ENCODE results near the gene DCAF4. TPM values are rescaled to one million over a fixed set of nuclear protein-coding genes. Genes with fewer than 3 reads are reported as not detected.

The DCAF4 gene
- total RNA-seq, 2 donors from 2014 or later: 27.0 to 30.7 TPM

DNA sequence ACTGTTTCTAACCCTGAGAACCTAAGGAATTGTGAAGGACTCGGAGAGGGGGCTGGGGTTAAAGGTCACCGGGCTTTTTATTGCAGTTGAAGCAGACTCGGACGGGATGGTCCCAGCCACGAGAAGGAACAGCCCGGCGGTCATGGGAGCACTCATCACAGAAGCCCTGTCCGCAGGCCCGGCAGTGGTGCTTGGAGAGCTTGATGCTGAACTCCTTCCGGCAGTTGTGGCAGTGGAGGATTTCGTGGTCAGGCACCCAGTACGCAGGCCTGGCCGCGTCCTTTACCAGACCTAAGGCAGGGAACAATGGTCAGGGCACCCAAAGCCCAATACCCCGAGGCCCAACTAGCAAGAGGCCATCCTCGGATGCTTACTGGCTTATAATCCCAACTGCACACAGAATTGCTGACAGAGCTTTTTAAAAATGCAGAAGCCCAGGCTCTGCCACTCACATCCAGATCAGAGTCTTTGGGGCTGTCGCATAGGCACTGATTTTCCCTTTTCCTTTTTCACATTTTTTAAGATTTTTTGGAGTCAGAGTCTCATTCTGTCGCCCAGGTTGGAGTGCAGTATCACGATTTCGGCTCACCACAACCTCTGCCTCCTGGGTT is 44.7 kb downstream of the DCAF4 start:
- ATAC-seq (no peak), DNase-seq (no peak)
- Mint-ChIP-seq H3K4me1 (peaks cover under 1% of the 10 kb centered on the region), H3K36me3 (ENCODE audit: low read depth) (peaks cover under 1% of the 10 kb centered on the region), H3K27ac (no peak overlapping the region), H3K27me3 (no peaks in the 10 kb centered on the region), H3K4me3 (no peak overlapping the region)
- no peaks in the 10 kb centered on the region for H3K9me3 ChIP-seq (ENCODE audit: control insufficient read depth, low read length, poor library complexity, severe bottlenecking)

DNA sequence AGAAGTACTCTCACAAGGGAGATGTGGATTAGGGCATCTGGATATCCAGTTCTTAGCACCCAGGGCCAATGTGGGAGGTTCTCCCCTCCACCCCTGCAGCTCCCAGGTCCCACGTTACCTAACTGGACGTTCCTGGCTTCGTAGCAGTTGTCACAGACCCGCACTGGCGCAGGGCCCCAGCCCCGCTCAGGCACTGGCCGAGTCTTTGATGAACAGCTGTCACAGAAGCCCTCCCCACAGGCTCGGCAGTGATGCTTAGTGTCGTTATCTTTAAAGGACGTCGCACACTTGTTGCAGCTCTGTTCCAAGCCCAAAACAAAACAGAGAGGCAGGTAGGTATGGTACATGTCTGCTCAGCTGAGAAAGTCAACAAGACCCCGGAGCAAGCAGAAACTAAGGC is 48.4 kb downstream of the DCAF4 start:
- Mint-ChIP-seq H3K27ac (no peak overlapping the region), H3K4me3 (no peak overlapping the region), H3K36me3 (ENCODE audit: low read depth) (peaks cover 2% of the 10 kb centered on the region), H3K27me3 (no peaks in the 10 kb centered on the region), H3K4me1 (peaks cover 2% of the 10 kb centered on the region)
- DNase-seq: no peak
- ATAC-seq: no peak
- H3K9me3 ChIP-seq (ENCODE audit: control insufficient read depth, low read length, poor library complexity, severe bottlenecking): no peaks in the 10 kb centered on the region

DNA sequence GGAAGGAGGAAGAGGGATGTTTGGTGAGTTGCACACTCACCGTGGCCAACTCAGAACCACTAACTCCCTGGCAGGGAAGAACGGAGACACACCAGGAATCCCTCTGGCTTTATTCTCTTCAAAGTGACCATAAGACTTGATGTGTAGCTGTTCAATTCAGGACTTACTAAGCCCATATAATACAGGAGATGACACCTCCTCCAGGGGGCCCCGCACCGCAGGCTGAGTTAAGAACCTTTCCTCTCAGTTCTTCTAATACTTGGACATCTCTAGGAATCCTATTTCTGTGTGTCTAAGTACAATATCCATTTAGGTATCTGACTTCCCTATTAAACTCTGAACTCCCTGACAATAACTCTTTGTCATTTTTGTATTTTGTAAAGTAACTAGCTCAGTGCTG is 49.5 kb downstream of the DCAF4 start:
- Mint-ChIP-seq H3K36me3 (ENCODE audit: low read depth) (peaks cover 2% of the 10 kb centered on the region), H3K4me1 (peaks cover 2% of the 10 kb centered on the region), H3K27ac (no peak overlapping the region), H3K4me3 (no peak overlapping the region), H3K27me3 (no peaks in the 10 kb centered on the region)
- no peaks in the 10 kb centered on the region for H3K9me3 ChIP-seq (ENCODE audit: control insufficient read depth, low read length, poor library complexity, severe bottlenecking)
- no peak for DNase-seq
- ATAC-seq: no peak

DNA sequence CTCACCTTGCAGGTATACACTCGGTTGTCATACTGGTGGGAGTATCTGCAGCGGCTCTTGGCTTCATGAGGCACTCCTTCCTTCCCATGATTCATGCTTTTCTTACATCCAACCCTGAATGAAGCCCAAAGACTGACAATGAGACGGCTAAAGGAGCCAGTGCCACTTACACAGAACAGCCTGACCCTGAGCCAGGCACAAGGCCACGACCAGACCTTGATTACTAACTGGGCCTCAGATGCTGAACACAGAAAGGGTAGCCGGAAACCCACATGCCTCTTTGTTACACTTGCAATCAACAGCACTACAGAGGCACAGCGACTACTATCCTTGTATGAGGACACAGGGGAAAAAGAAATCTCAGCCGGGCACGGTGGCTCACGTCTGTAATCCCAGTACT is 52.6 kb downstream of the DCAF4 start:
- Mint-ChIP-seq H3K4me1 (peaks cover 2% of the 10 kb centered on the region), H3K27ac (no peak overlapping the region), H3K36me3 (ENCODE audit: low read depth) (peaks cover 5% of the 10 kb centered on the region), H3K27me3 (no peaks in the 10 kb centered on the region), H3K4me3 (no peak overlapping the region)
- ATAC-seq: no peak
- DNase-seq: no peak
- H3K9me3 ChIP-seq (ENCODE audit: control insufficient read depth, low read length, poor library complexity, severe bottlenecking): no peaks in the 10 kb centered on the region

DNA sequence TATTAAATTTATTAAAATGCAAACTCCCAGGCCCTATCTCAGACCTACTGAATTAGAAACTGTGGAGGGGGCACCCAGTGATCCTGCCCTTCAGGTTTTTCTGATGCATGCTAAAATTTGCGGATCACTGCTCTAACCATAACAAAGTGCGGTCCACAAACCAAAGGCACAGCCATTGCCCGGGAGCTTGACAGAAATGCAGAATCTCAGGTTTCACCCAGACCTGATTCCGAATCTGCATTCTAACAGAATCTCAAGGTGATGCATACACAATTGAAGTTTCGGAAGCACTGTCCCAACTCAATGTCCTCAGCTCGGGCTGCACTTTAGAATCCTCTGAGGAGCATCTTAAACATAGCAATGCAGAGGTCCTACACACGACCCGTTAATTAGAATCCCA is 54.6 kb downstream of the DCAF4 start:
- Mint-ChIP-seq H3K27ac (no peak overlapping the region), H3K36me3 (ENCODE audit: low read depth) (peaks cover 5% of the 10 kb centered on the region), H3K27me3 (no peaks in the 10 kb centered on the region), H3K4me3 (no peak overlapping the region), H3K4me1 (peaks cover 2% of the 10 kb centered on the region)
- ATAC-seq (no peak), DNase-seq (no peak)
- H3K9me3 ChIP-seq (ENCODE audit: control insufficient read depth, low read length, poor library complexity, severe bottlenecking): no peaks in the 10 kb centered on the region

DNA sequence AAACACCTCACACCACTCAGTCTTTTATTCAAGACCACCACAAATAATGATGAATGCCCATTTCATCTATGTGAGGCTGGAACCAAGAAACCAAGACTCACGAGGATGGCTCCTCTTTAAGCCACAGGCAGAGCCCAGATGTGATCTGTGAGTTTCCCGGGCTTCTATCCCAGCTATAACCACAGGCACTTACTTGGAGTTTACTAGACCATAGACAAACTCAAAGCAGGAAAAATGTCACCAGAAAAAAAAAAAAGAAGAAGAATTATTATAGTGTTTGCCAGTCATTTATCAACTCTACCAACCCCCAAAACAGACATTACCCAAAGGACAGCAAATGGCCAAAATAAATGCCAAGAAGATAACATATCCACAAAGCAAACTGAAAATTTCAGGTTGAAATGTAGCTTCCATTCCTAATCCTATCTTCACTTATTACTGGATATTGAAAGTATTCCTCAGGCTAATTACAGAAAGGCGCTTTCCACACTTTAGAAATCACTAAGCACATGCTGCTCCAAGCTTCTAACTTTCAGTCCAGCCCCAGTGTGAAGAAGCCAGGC is 56.0 kb downstream of the DCAF4 start:
- Mint-ChIP-seq H3K27me3 (no peaks in the 10 kb centered on the region), H3K27ac (peak overlapping the region; percentile 6), H3K4me3 (no peak overlapping the region), H3K36me3 (ENCODE audit: low read depth) (peaks cover 4% of the 10 kb centered on the region), H3K4me1 (no peaks in the 10 kb centered on the region)
- ATAC-seq (no peak), DNase-seq (no peak)
- no peaks in the 10 kb centered on the region for H3K9me3 ChIP-seq (ENCODE audit: control insufficient read depth, low read length, poor library complexity, severe bottlenecking)

DNA sequence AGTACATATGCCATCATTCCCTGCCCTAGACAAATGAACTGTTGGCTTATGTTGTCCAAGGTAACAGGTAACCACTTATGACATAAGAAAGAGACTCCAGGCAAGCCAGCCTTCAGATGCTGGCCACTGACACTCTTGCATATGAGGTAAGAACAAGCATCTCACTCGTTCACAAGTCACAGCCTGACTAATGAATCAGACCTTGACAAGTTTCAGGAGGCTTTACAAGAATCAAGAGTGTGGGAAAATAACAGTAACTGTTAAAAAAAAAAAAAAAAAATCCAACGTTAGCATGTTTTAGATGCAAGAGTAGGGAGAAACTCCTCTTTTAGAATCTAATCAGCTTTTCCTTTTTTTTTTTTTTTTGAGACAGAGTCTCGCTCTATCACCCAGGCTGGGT is 60.0 kb downstream of the DCAF4 start:
- Mint-ChIP-seq H3K4me1 (peaks cover 2% of the 10 kb centered on the region), H3K4me3 (no peak overlapping the region), H3K36me3 (ENCODE audit: low read depth) (peaks cover 4% of the 10 kb centered on the region), H3K27ac (no peak overlapping the region), H3K27me3 (no peaks in the 10 kb centered on the region)
- DNase-seq (no peak), ATAC-seq (no peak)
- no peaks in the 10 kb centered on the region for H3K9me3 ChIP-seq (ENCODE audit: control insufficient read depth, low read length, poor library complexity, severe bottlenecking)

DNA sequence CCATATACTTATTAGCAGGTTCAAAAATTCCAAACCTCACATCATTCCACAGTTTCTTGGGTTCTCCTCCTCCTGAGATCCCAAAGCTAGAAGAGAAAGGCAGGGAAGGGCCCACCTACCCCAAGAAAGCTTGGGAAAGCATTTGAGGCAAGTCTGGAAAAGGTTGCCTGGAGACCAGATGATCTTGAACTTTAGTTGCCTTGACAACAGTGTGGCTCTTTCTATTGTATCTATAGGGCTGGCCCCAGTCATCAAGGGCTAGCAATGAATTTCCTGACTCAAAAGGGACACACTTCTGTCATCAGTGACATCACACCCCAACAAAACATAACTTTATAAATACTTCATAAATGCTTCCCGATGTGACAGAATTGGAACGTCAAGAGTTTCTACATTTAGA is 60.6 kb downstream of the DCAF4 start:
- Mint-ChIP-seq H3K27ac (no peak overlapping the region), H3K4me1 (peaks cover 2% of the 10 kb centered on the region), H3K27me3 (no peaks in the 10 kb centered on the region), H3K4me3 (no peak overlapping the region), H3K36me3 (ENCODE audit: low read depth) (peaks cover 4% of the 10 kb centered on the region)
- H3K9me3 ChIP-seq (ENCODE audit: control insufficient read depth, low read length, poor library complexity, severe bottlenecking): no peaks in the 10 kb centered on the region
- DNase-seq: no peak
- no peak for ATAC-seq

DNA sequence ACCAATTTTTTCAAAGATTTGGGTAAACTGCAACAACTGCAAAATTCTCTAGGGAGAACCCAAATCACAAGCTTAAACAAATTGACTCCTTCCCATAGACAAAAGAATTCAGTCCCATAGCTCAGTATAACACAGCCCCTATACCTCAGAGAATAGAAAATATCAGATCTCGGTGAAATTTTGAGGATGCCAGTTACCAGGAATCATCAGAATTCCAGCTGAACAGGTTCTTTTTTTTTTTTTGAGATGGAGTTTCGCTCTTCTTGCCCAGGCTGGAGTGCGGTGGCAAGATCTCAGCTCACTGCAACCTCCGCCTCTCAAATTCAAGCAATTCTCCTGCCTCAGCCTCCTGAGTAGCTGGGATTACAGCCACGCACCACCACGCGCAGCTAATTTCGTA is 63.9 kb downstream of the DCAF4 start:
- no peaks in the 10 kb centered on the region for H3K36me3 Mint-ChIP-seq (ENCODE audit: low read depth)
- H3K9me3 ChIP-seq (ENCODE audit: control insufficient read depth, low read length, poor library complexity, severe bottlenecking): no peaks in the 10 kb centered on the region
- ATAC-seq: no peak
- peak overlapping the region; percentile 32 for H3K27ac Mint-ChIP-seq
- H3K4me3 Mint-ChIP-seq: no peak overlapping the region
- H3K27me3 Mint-ChIP-seq: no peaks in the 10 kb centered on the region
- DNase-seq: no peak
- peaks cover 3% of the 10 kb centered on the region for H3K4me1 Mint-ChIP-seq

DNA sequence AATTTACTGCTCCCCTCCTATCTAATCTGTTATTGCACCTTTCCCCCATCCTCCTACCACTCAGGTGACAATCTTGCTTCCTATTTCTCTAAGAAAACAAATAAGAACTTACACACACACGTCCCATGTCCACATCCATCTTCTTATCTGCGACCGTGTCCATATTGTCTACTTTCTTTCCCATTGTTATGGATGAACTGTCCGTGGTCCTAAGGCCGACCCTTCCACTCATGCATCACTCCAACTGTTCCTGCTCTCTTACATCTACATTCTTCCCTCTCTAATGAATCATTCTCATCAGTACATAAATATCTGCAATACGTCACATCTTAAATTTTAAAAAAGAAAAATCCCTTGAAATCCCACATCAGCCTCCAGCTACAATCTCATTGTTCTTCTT is 70.7 kb downstream of the DCAF4 start:
- Mint-ChIP-seq H3K4me1 (peaks cover 14% of the 10 kb centered on the region), H3K36me3 (ENCODE audit: low read depth) (peaks cover 13% of the 10 kb centered on the region), H3K4me3 (no peak overlapping the region), H3K27ac (no peak overlapping the region), H3K27me3 (no peaks in the 10 kb centered on the region)
- DNase-seq (no peak), ATAC-seq (no peak)
- no peaks in the 10 kb centered on the region for H3K9me3 ChIP-seq (ENCODE audit: control insufficient read depth, low read length, poor library complexity, severe bottlenecking)

DNA sequence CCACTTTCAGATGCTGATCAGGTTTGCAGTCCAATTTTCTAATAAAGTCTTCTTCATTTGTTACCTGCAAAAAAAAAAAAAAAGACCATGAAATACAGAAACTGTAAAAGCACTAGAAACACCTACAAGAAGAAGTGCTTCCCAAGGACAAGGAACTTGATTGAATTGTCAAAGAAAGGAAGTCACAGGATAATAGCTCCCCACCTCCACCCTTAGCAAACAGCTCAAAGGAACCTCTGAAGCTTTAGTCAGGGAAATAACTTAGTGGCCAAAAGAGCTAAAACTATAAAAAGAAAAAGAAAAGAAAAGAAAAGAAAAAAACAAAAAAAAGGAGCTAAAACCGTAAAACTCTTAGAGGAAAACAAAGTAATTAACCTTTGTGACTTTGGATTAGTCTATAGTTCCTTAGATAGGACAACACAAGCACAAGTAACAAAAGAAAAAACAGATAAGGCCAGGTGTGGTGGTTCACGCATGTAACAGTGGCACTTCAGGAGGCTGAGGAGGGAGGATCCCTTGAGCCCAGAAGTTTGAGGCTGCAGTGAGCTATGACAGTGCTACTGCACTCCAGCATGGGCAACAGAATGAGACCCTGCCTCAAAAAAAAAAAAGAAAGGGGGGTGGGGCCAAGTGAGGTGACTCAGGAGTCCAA is 72.1 kb downstream of the DCAF4 start:
- no peaks in the 10 kb centered on the region for H3K9me3 ChIP-seq (ENCODE audit: control insufficient read depth, low read length, poor library complexity, severe bottlenecking)
- DNase-seq (no peak), ATAC-seq (no peak)
- Mint-ChIP-seq H3K36me3 (ENCODE audit: low read depth) (peaks cover 13% of the 10 kb centered on the region), H3K27ac (no peak overlapping the region), H3K27me3 (no peaks in the 10 kb centered on the region), H3K4me1 (peaks cover 16% of the 10 kb centered on the region), H3K4me3 (no peak overlapping the region)

DNA sequence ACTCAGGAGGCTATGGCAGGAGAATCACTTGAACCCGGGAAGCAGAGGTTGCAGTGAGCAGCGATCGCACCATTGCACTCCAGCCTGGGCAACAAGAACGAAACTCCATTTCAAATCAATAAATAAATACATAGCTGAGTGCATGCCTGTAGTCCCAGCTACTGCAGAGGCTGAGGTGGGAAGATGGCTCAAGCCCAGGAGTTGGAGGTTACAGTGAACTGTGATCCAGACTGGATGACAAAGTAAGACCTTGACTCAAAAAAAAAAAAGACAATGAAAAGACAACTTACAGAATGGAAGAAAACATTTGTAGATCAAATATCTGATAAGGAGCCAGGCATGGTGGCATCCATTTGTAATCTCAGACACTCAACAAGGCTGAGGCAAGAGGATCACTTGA is 73.1 kb downstream of the DCAF4 start:
- ATAC-seq (no peak), DNase-seq (no peak)
- Mint-ChIP-seq H3K36me3 (ENCODE audit: low read depth) (peaks cover 16% of the 10 kb centered on the region), H3K27me3 (no peaks in the 10 kb centered on the region), H3K4me3 (no peak overlapping the region), H3K27ac (no peak overlapping the region), H3K4me1 (peaks cover 19% of the 10 kb centered on the region)
- H3K9me3 ChIP-seq (ENCODE audit: control insufficient read depth, low read length, poor library complexity, severe bottlenecking): no peaks in the 10 kb centered on the region

DNA sequence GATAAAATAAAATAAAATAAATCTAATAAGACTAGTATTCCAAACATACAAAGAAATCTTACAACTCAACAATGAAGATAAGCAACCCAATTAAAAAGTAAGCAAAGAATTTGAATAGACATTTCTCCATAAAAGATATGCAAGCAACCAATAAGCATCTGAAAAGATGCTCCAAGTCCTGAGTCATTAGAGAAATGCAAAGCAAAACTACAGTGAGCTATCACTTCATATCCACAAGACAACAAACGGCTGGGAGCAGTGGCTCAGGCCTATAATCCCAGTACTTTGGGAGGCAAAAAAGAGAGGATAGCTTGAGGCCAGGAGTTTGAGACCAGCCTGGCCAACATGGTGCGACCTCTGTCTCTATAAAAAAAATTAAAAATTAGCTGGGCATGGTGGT is 73.8 kb downstream of the DCAF4 start:
- peak overlapping the region; percentile 24 for H3K27ac Mint-ChIP-seq
- ATAC-seq (no peak), DNase-seq (no peak)
- H3K36me3 Mint-ChIP-seq (ENCODE audit: low read depth): peaks cover 16% of the 10 kb centered on the region
- no peaks in the 10 kb centered on the region for H3K27me3 Mint-ChIP-seq
- no peak overlapping the region for H3K4me3 Mint-ChIP-seq
- no peaks in the 10 kb centered on the region for H3K9me3 ChIP-seq (ENCODE audit: control insufficient read depth, low read length, poor library complexity, severe bottlenecking)
- H3K4me1 Mint-ChIP-seq: peaks cover 18% of the 10 kb centered on the region

DNA sequence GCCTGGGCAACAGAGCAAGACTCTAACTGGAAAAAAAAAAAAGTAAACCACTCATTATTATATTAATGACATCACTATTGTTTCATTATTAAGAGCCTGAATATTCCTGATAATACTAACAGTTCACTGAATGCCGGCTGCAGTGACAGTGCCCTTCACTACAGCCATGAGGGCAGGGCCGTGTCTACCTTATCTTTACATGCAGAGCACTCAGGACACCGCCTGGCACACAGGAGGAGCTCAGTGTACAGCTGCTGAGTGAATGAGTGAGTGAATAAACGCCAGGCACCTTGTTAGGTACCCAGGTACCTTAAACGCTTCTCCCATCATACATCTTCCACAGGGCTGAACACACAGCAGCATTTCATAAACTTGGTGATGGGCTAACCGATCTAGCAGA is 77.4 kb downstream of the DCAF4 start:
- no peaks in the 10 kb centered on the region for H3K9me3 ChIP-seq (ENCODE audit: control insufficient read depth, low read length, poor library complexity, severe bottlenecking)
- Mint-ChIP-seq H3K27ac (no peak overlapping the region), H3K27me3 (no peaks in the 10 kb centered on the region), H3K36me3 (ENCODE audit: low read depth) (peaks cover 3% of the 10 kb centered on the region), H3K4me3 (no peak overlapping the region), H3K4me1 (peaks cover 16% of the 10 kb centered on the region)
- ATAC-seq (no peak), DNase-seq (no peak)

All from T-helper 17 cell (primary cell).